Measurements from ENCODE around the gene AMPD3. TPM values are rescaled to one million over a fixed set of nuclear protein-coding genes. Genes with fewer than 3 reads are reported as not detected.

AMPD3 gene
- total RNA-seq, 2 experiments from 2014 or later: 11.9 to 12.3 TPM

DNA sequence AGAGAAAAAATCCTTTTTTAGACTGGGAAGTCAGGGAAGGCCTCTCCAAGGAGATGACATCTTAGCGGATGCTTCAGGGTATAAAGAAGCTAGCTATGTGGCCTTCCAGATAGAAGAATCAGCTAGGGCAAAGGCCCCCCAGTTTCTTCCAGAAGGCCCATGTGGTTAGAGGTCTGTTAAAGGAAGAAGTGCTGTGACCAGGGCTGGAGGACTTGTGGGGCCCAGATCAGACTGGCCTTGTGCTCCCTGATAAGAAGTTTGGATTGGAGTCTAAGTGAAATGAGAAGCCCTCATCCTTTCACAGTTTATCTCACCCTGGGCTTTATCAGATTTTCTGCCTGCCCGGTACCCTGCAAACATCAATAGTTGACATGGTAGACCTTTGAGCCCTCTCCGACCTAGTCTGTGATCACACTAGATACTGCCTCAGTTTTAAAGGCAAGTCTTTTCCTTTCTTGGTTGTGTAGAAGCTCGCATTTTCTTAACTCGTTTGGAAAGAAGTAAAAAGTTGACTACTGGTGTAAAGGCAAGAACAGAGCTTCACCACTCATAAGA is 7.8 kb downstream of the AMPD3 start:
- POLR2A ChIA-PET: no interaction called here
- peaks cover 35% of the 10 kb centered on the region for H3K4me1 Mint-ChIP-seq (ENCODE audit: low read depth)
- no peak for ATAC-seq
- H3K4me3 Mint-ChIP-seq: no peak overlapping the region
- no peaks in the 10 kb centered on the region for H3K27me3 Mint-ChIP-seq (ENCODE audit: low read depth)
- H3K9me3 Mint-ChIP-seq (ENCODE audit: insufficient read depth): no peaks in the 10 kb centered on the region
- H3K36me3 Mint-ChIP-seq (ENCODE audit: low read depth): peaks cover 51% of the 10 kb centered on the region
- DNase-seq: no peak
- peak overlapping the region; percentile 10 for H3K27ac Mint-ChIP-seq
- CTCF ChIA-PET: no interaction called here

DNA sequence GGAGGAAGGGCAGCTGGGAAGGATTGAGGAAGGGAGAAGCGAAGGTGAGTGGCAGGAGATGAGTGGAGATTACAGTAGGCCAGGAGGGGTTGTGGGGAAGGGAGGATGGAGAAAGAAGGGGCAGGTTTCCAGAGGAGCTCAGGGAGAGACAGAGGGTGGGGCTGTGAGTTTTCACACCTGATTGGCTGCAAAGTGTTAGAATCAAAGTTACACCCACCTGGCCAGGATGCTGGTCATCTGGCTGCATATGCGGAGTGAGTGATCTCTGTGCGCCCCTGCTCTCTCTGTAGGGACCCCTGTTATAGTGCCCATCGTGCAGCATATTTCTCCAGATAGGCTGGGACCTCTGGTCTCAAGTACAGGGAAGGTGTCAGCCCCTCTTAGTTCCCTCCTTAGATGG is 18.3 kb downstream of the AMPD3 start:
- no peak overlapping the region for H3K27ac Mint-ChIP-seq
- POLR2A ChIA-PET: no interaction called here
- peaks cover 4% of the 10 kb centered on the region for H3K4me1 Mint-ChIP-seq (ENCODE audit: low read depth)
- no peak for ATAC-seq
- CTCF ChIA-PET: no interaction called here
- DNase-seq: no peak
- no peaks in the 10 kb centered on the region for H3K27me3 Mint-ChIP-seq (ENCODE audit: low read depth)
- H3K4me3 Mint-ChIP-seq: no peak overlapping the region
- H3K36me3 Mint-ChIP-seq (ENCODE audit: low read depth): peaks cover 20% of the 10 kb centered on the region
- H3K9me3 Mint-ChIP-seq (ENCODE audit: insufficient read depth): no peaks in the 10 kb centered on the region

DNA sequence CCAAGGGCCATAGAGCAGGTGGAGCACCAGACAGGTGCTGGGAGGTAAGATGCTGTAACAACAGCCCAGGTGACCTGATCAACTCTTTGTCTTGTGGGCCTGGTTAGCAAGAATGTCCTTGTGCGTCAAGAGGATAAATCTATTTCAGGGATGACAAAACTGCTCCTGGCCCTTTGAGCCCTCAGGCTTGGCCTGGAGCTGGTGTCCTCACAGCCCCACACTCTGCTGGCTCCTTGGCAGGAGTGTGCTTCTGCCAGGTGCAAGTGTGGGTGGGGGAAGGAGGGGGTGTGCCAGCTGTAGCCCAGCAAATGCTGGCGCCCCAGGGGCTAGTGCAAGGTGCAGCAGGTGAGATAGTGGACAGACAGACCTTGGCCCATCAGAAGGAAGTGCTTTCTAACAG is 19.5 kb downstream of the AMPD3 start:
- Mint-ChIP-seq H3K4me1 (ENCODE audit: low read depth) (peaks cover 4% of the 10 kb centered on the region), H3K27ac (no peak overlapping the region), H3K4me3 (no peak overlapping the region), H3K27me3 (ENCODE audit: low read depth) (no peaks in the 10 kb centered on the region), H3K36me3 (ENCODE audit: low read depth) (peaks cover 21% of the 10 kb centered on the region), H3K9me3 (ENCODE audit: insufficient read depth) (no peaks in the 10 kb centered on the region)
- ChIA-PET CTCF (no interaction called here), POLR2A (no interaction called here)
- DNase-seq (no peak), ATAC-seq (no peak)

GRCh38 chr11:10476342-10476741 is 21.3 kb downstream of the AMPD3 start:
- DNase-seq (no peak), ATAC-seq (no peak)
- no peak overlapping the region for H3K27ac Mint-ChIP-seq
- no peak overlapping the region for H3K4me3 Mint-ChIP-seq
- ChIA-PET POLR2A (no interaction called here), CTCF (interaction anchor here (1.1 kb wide), 3 partner anchors 12 to 63 kb away, joined by 3 to 4 read pairs (median 3); no protein-coding TSS in a partner anchor)
- no peaks in the 10 kb centered on the region for H3K9me3 Mint-ChIP-seq (ENCODE audit: insufficient read depth)
- peaks cover 4% of the 10 kb centered on the region for H3K4me1 Mint-ChIP-seq (ENCODE audit: low read depth)
- no peaks in the 10 kb centered on the region for H3K27me3 Mint-ChIP-seq (ENCODE audit: low read depth)
- H3K36me3 Mint-ChIP-seq (ENCODE audit: low read depth): peaks cover 22% of the 10 kb centered on the region

DNA sequence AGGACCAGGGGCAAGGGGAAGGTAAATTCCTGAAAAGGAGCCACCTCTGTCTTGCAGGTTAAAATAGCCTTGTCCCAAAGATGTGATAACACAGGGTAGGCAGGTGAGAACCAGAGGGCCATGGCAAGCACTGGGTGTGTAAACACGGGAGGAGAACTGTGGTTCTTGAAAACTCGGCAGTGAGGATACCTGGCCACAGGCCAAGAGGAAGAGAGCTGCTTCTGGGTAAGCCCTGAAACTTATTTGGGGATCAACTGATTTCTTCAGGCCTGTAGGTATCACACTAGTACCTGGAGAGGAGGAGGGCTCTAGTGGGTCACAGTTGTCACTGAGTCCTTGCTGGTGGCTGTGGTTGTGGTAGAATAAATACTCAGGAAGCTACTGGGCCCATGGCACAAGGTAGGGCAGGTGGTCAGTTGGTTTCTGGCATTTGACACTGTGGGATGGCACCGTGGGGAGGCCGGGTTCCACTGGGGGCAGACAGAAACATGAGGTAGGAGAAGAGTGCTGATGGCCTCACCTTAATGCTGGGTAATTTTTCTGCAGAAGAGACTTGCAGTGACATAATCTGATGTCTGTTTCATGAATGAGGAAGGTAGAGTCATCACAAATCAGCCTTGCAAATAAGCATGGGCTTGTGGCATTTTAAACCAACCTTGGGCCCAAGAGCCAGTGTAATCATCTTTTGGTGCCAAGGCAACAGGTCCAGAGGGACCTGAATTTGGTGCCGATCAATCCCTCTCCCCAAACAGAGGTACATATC is 22.0 kb downstream of the AMPD3 start:
- peak overlapping the region; percentile 14 for H3K27ac Mint-ChIP-seq
- no peak for ATAC-seq
- CTCF ChIA-PET: interaction anchor here (1.1 kb wide), 1 partner anchor 11 kb away, joined by 3 read pairs; no protein-coding TSS in a partner anchor
- no peaks in the 10 kb centered on the region for H3K9me3 Mint-ChIP-seq (ENCODE audit: insufficient read depth)
- peaks cover 25% of the 10 kb centered on the region for H3K36me3 Mint-ChIP-seq (ENCODE audit: low read depth)
- peaks cover 4% of the 10 kb centered on the region for H3K4me1 Mint-ChIP-seq (ENCODE audit: low read depth)
- H3K27me3 Mint-ChIP-seq (ENCODE audit: low read depth): no peaks in the 10 kb centered on the region
- no peak for DNase-seq
- H3K4me3 Mint-ChIP-seq: no peak overlapping the region
- POLR2A ChIA-PET: no interaction called here

DNA sequence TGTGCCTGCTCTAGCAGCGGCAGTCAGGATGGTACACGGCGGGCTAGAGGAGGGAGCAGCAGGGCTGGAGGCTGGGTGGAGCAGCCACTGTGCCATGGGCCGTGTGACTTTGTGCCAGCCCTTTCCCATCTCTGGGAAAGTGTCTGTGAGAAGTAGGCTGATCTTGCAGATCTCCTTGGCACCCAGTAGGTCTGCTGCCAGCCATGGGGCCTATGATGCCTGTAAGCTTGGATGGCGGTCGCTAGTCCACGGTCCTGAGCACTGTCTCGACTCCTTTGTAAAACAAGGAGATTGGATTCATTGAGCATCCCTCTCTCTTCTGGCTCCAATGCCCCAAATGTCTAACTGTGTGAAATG is 22.6 kb downstream of the AMPD3 start:
- ChIA-PET CTCF (no interaction called here), POLR2A (no interaction called here)
- H3K4me1 Mint-ChIP-seq (ENCODE audit: low read depth): peaks cover 4% of the 10 kb centered on the region
- peaks cover 25% of the 10 kb centered on the region for H3K36me3 Mint-ChIP-seq (ENCODE audit: low read depth)
- H3K4me3 Mint-ChIP-seq: no peak overlapping the region
- no peaks in the 10 kb centered on the region for H3K27me3 Mint-ChIP-seq (ENCODE audit: low read depth)
- DNase-seq: no peak
- no peak overlapping the region for H3K27ac Mint-ChIP-seq
- no peaks in the 10 kb centered on the region for H3K9me3 Mint-ChIP-seq (ENCODE audit: insufficient read depth)
- no peak for ATAC-seq

- no peak for DNase-seq
- ATAC-seq: no peak
- peaks cover 28% of the 10 kb centered on the region for H3K36me3 Mint-ChIP-seq (ENCODE audit: low read depth)
Observed at GRCh38 chr11:10478066-10478465, 23.0 kb downstream of the AMPD3 start.

GRCh38 chr11:10478574-10479550 is 23.8 kb downstream of the AMPD3 start:
- Mint-ChIP-seq H3K27ac (no peak overlapping the region), H3K9me3 (ENCODE audit: insufficient read depth) (no peaks in the 10 kb centered on the region), H3K4me3 (no peak overlapping the region), H3K27me3 (ENCODE audit: low read depth) (no peaks in the 10 kb centered on the region), H3K36me3 (ENCODE audit: low read depth) (peaks cover 28% of the 10 kb centered on the region), H3K4me1 (ENCODE audit: low read depth) (peaks cover 4% of the 10 kb centered on the region)
- ATAC-seq: no peak
- no peak for DNase-seq
- POLR2A ChIA-PET: interaction anchor here (1.3 kb wide), 1 partner anchor 10 kb away, joined by 3 read pairs; no protein-coding TSS in a partner anchor
- CTCF ChIA-PET: interaction anchor here (1.5 to 1.6 kb wide), 2 partner anchors 9 to 62 kb away, joined by 6 read pairs; partner anchors contain the start of gene RNF141

More at GRCh38 chr11:10478066-10478465, 23.0 kb downstream of the AMPD3 start:
- no peaks in the 10 kb centered on the region for H3K9me3 Mint-ChIP-seq (ENCODE audit: insufficient read depth)
- CTCF ChIA-PET: no interaction called here
- H3K27ac Mint-ChIP-seq: no peak overlapping the region
- no peak overlapping the region for H3K4me3 Mint-ChIP-seq
- POLR2A ChIA-PET: no interaction called here
- no peaks in the 10 kb centered on the region for H3K27me3 Mint-ChIP-seq (ENCODE audit: low read depth)
- peaks cover 4% of the 10 kb centered on the region for H3K4me1 Mint-ChIP-seq (ENCODE audit: low read depth)

- ATAC-seq: no peak
- H3K27ac Mint-ChIP-seq: no peak overlapping the region
- H3K4me3 Mint-ChIP-seq: no peak overlapping the region
- peaks cover 28% of the 10 kb centered on the region for H3K36me3 Mint-ChIP-seq (ENCODE audit: low read depth)
- POLR2A ChIA-PET: interaction anchor here (1.3 kb wide), 1 partner anchor 9 kb away, joined by 3 read pairs; no protein-coding TSS in a partner anchor
- no peaks in the 10 kb centered on the region for H3K9me3 Mint-ChIP-seq (ENCODE audit: insufficient read depth)
- peaks cover 4% of the 10 kb centered on the region for H3K4me1 Mint-ChIP-seq (ENCODE audit: low read depth)
- CTCF ChIA-PET: interaction anchor here (1.5 to 1.6 kb wide), 2 partner anchors 8 to 61 kb away, joined by 6 read pairs; partner anchors contain the start of gene RNF141
- H3K27me3 Mint-ChIP-seq (ENCODE audit: low read depth): no peaks in the 10 kb centered on the region
- no peak for DNase-seq
Observed at GRCh38 chr11:10480026-10480425, 25.0 kb downstream of the AMPD3 start.

DNA sequence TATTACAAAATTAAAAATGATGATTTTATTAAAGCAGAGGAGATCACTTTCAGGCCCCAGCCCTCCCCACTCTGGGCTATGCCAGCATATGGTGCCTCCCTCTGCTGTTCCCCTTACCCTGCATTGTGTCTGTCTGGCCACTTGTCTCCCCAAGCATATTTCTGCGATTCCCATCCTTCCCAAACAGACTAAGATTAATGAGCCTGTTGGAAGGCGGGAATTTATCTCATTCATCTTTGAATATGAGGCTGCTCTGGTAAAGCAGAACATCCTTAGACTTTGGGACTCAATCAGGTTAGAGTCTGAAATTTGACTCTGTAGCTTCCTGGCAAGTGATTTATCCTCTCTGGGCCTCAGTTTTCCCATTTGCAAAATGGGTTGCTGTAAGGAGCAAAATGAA is 25.7 kb downstream of the AMPD3 start:
- Mint-ChIP-seq H3K9me3 (ENCODE audit: insufficient read depth) (no peaks in the 10 kb centered on the region), H3K27ac (no peak overlapping the region), H3K36me3 (ENCODE audit: low read depth) (peaks cover 28% of the 10 kb centered on the region), H3K27me3 (ENCODE audit: low read depth) (no peaks in the 10 kb centered on the region), H3K4me3 (no peak overlapping the region), H3K4me1 (ENCODE audit: low read depth) (peaks cover 4% of the 10 kb centered on the region)
- ATAC-seq: no peak
- ChIA-PET POLR2A (no interaction called here), CTCF (interaction anchor here (1.6 kb wide), 1 partner anchor 8 kb away, joined by 6 read pairs; no protein-coding TSS in a partner anchor)
- DNase-seq: no peak

GRCh38 chr11:10481560-10482349 is 26.7 kb downstream of the AMPD3 start:
- Mint-ChIP-seq H3K27ac (no peak overlapping the region), H3K4me3 (no peak overlapping the region), H3K4me1 (ENCODE audit: low read depth) (peaks cover 2% of the 10 kb centered on the region), H3K36me3 (ENCODE audit: low read depth) (peaks cover 24% of the 10 kb centered on the region), H3K9me3 (ENCODE audit: insufficient read depth) (no peaks in the 10 kb centered on the region), H3K27me3 (ENCODE audit: low read depth) (no peaks in the 10 kb centered on the region)
- ATAC-seq (no peak), DNase-seq (no peak)
- ChIA-PET CTCF (no interaction called here), POLR2A (no interaction called here)

Measured in activated CD8-positive, alpha-beta T cell treated with anti-CD3 and anti-CD28 coated beads, Interleukin-2, amount 10 ng/mL, durations not matched to agents 7 days and 5 days (primary cell).